ENCODE measurements around the gene STUM. TPM values are rescaled to one million over a fixed set of nuclear protein-coding genes. Genes with fewer than 3 reads are reported as not detected.

STUM gene
- polyA plus RNA-seq, 1 donor (not counting 4 experiments of a cell fraction or from before 2014, with no cell fraction given) = 0.01 TPM

- no peak overlapping the region for H3K27ac ChIP-seq (ENCODE audit: control insufficient read depth, insufficient read depth, low read length)
- no peak for FAIRE-seq
Observed at GRCh38 chr1:226654046-226654667, 105.6 kb downstream of the STUM start.

GRCh38 chr1:226654668-226655055 lies 106.1 kb downstream of the STUM start:
- no peaks in the 10 kb centered on the region for H3K9me3 ChIP-seq (ENCODE audit: control insufficient read depth, low read depth, low read length)
- TF ChIP-seq EZH2 (IDR thresholded peaks at IDR 0.05; ENCODE audit: low read length) = no peak
- TF ChIP-seq, protein P1, sequence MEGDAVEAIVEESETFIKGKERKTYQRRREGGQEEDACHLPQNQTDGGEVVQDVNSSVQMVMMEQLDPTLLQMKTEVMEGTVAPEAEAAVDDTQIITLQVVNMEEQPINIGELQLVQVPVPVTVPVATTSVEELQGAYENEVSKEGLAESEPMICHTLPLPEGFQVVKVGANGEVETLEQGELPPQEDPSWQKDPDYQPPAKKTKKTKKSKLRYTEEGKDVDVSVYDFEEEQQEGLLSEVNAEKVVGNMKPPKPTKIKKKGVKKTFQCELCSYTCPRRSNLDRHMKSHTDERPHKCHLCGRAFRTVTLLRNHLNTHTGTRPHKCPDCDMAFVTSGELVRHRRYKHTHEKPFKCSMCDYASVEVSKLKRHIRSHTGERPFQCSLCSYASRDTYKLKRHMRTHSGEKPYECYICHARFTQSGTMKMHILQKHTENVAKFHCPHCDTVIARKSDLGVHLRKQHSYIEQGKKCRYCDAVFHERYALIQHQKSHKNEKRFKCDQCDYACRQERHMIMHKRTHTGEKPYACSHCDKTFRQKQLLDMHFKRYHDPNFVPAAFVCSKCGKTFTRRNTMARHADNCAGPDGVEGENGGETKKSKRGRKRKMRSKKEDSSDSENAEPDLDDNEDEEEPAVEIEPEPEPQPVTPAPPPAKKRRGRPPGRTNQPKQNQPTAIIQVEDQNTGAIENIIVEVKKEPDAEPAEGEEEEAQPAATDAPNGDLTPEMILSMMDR (optimal IDR thresholded peaks at IDR 0.05 in 1 of 3, IDR thresholded peaks at IDR 0.05 in 1 of 3, conservative IDR thresholded peaks at IDR 0.05 in 1 of 3; ENCODE audit: extremely low read depth in 1 of 3, insufficient read depth in 2 of 3, low read length in 3 of 3) = no peak
- dilution Hi-C loops (cut with MboI; ENCODE audit: extremely low pct_ligation_motif_present, low sequenced_read_pairs) = no loop called here
- DNase-seq (ENCODE audit: low read depth, low spot score) = no peak
- H3K27ac ChIP-seq (ENCODE audit: control insufficient read depth, insufficient read depth, low read length) = no peak overlapping the region
- peaks cover 31% of the 10 kb centered on the region for H3K4me1 ChIP-seq (ENCODE audit: control insufficient read depth, extremely low read depth, insufficient read depth, low read length)
- H4K20me1 ChIP-seq (ENCODE audit: control insufficient read depth, extremely low read depth, insufficient read depth, low read length) = no peaks in the 10 kb centered on the region
- H3K9ac ChIP-seq (ENCODE audit: control insufficient read depth, extremely low read depth, insufficient read depth, low read length) = no peak overlapping the region
- H3K4me2 ChIP-seq (ENCODE audit: control insufficient read depth, extremely low read depth, insufficient read depth, low read depth, low read length) = no peak overlapping the region
- FAIRE-seq = no peak
- H3K36me3 ChIP-seq (ENCODE audit: control insufficient read depth in 2 of 2, extremely low read depth in 1 of 2, insufficient read depth in 2 of 2, low read length in 2 of 2) = no peaks in the 10 kb centered on the region
- no peak overlapping the region for H2AFZ ChIP-seq (ENCODE audit: control insufficient read depth, low read length)
- H3K27me3 ChIP-seq (ENCODE audit: control insufficient read depth, extremely low read depth, insufficient read depth, low read length) = no peaks in the 10 kb centered on the region
- peaks cover 2% of the 10 kb centered on the region for H3K9me1 ChIP-seq (ENCODE audit: control insufficient read depth, extremely low read depth, insufficient read depth, low read length)
- H3K79me2 ChIP-seq (ENCODE audit: control insufficient read depth, insufficient read depth, low read length) = no peaks in the 10 kb centered on the region
- no peak overlapping the region for H3K4me3 ChIP-seq (ENCODE audit: control insufficient read depth in 2 of 3, extremely low read depth in 1 of 3, insufficient read depth in 2 of 3, low read depth in 1 of 3, low read length in 3 of 3)

More at GRCh38 chr1:226654046-226654667, 105.6 kb downstream of the STUM start:
- Histone ChIP-seq H3K4me3 (ENCODE audit: control insufficient read depth in 2 of 3, extremely low read depth in 1 of 3, insufficient read depth in 2 of 3, low read depth in 1 of 3, low read length in 3 of 3) (no peak overlapping the region), H4K20me1 (ENCODE audit: control insufficient read depth, extremely low read depth, insufficient read depth, low read length) (no peaks in the 10 kb centered on the region), H3K9me3 (ENCODE audit: control insufficient read depth, low read depth, low read length) (no peaks in the 10 kb centered on the region), H3K27me3 (ENCODE audit: control insufficient read depth, extremely low read depth, insufficient read depth, low read length) (no peaks in the 10 kb centered on the region), H3K79me2 (ENCODE audit: control insufficient read depth, insufficient read depth, low read length) (no peaks in the 10 kb centered on the region), H3K9me1 (ENCODE audit: control insufficient read depth, extremely low read depth, insufficient read depth, low read length) (peaks cover 2% of the 10 kb centered on the region), H3K9ac (ENCODE audit: control insufficient read depth, extremely low read depth, insufficient read depth, low read length) (no peak overlapping the region), H3K36me3 (ENCODE audit: control insufficient read depth in 2 of 2, extremely low read depth in 1 of 2, insufficient read depth in 2 of 2, low read length in 2 of 2) (no peaks in the 10 kb centered on the region), H3K4me2 (ENCODE audit: control insufficient read depth, extremely low read depth, insufficient read depth, low read depth, low read length) (no peak overlapping the region), H3K4me1 (ENCODE audit: control insufficient read depth, extremely low read depth, insufficient read depth, low read length) (peaks cover 31% of the 10 kb centered on the region), H2AFZ (ENCODE audit: control insufficient read depth, low read length) (no peak overlapping the region)
- TF ChIP-seq EZH2 (IDR thresholded peaks at IDR 0.05; ENCODE audit: low read length) = no peak
- TF ChIP-seq, protein P1 (optimal IDR thresholded peaks at IDR 0.05 in 1 of 3, IDR thresholded peaks at IDR 0.05 in 1 of 3, conservative IDR thresholded peaks at IDR 0.05 in 1 of 3; ENCODE audit: extremely low read depth in 1 of 3, insufficient read depth in 2 of 3, low read length in 3 of 3) = no peak
- no peak for DNase-seq (ENCODE audit: low read depth, low spot score)
- dilution Hi-C loops (cut with MboI; ENCODE audit: extremely low pct_ligation_motif_present, low sequenced_read_pairs) = no loop called here

Measured in keratinocyte (primary cell).